B cell (primary cell): ENCODE measurements around the gene C3. TPM values are rescaled to one million over a fixed set of nuclear protein-coding genes. Genes with fewer than 3 reads are reported as not detected.

Experiments used
- ATAC-seq: fragments of 200-7000 bp; cut with Tn5 transposase; one replicate; pipeline ENCODE4 v1.10.0; 2021; ENCODE audit warnings: low read depth, mild to moderate bottlenecking, moderate number of reproducible peaks, moderate library complexity
- CTCF ChIA-PET: fragments of 350-600 bp; sonication (Branson Sonifier 250); formaldehyde crosslinking; loops from one replicate; lab custom pipeline; 2021; ENCODE audit warnings: antibody characterized with exemption, inconsistent platforms; lab: Charles Lee
- POLR2A ChIA-PET: fragments of 350-600 bp; sonication (Branson Sonifier 250); formaldehyde crosslinking; loops from one replicate; lab custom pipeline; 2021; ENCODE audit warnings: antibody characterized with exemption; lab: Charles Lee
- DNase-seq: peaks from one replicate; pipeline ENCODE4 v3.0.0; 2013
- H2AFZ ChIP-seq: 2 replicates; pipeline ENCODE4 v1.6.1; 2012; ENCODE audit warnings: mild to moderate bottlenecking, low read depth, low read length; ENCODE audit not compliant: insufficient read depth, poor library complexity, severe bottlenecking
- H3K27ac ChIP-seq, 2 donors: 1 replicate in 1 of 2; 2 replicates in 1 of 2; pipeline ENCODE4 v1.5.1; 2012 to 2013; ENCODE audit warnings: low read length in 2 of 2, mild to moderate bottlenecking in 2 of 2, moderate library complexity in 1 of 2
- H3K27me3 ChIP-seq, 4 experiments: fragments of 200-600 bp in 1 of 4; sonication (generic) in 1 of 4; replicated peaks in 1 of 4; 1 replicate in 2 of 4; 2 replicates in 2 of 4; pipeline versions ENCODE4 v1.6.1 to v1.7.0; 2013 to 2016; ENCODE audit warnings: low read length in 3 of 4, mild to moderate bottlenecking in 2 of 4, mixed read lengths in 1 of 4, moderate library complexity in 1 of 4; ENCODE audit not compliant: insufficient read depth in 4 of 4, control insufficient read depth in 3 of 4; ENCODE audit errors: control extremely low read depth in 1 of 4
- H3K36me3 ChIP-seq, 2 experiments: replicated peaks in 1 of 2; 1 replicate in 1 of 2; 2 replicates in 1 of 2; pipeline versions ENCODE4 v1.6.1 to v1.7.1; 2013; ENCODE audit warnings: low read length in 1 of 2; ENCODE audit not compliant: insufficient read depth in 2 of 2, control insufficient read depth in 1 of 2; ENCODE audit errors: control extremely low read depth in 1 of 2, extremely low read depth in 1 of 2
- H3K4me1 ChIP-seq, 2 donors: fragments of 200-600 bp in 1 of 2; sonication (generic) in 1 of 2; 1 replicate in 1 of 2; 2 replicates in 1 of 2; pipeline versions ENCODE4 v1.5.1 to v1.6.1; 2013 to 2017; ENCODE audit warnings: low read length in 2 of 2; ENCODE audit not compliant: control insufficient read depth in 2 of 2, insufficient read depth in 2 of 2
- H3K4me2 ChIP-seq: replicated peaks from 2 replicates; pipeline ENCODE3; 2012; ENCODE audit warnings: mild to moderate bottlenecking, low read depth, low read length; ENCODE audit not compliant: poor library complexity, severe bottlenecking
- H3K4me3 ChIP-seq, 5 experiments: fragments of 200-600 bp in 1 of 5; sonication (generic) in 1 of 5; 1 replicate in 3 of 5; 2 replicates in 2 of 5; pipeline versions ENCODE4 v1.5.1 to v1.7.0; 2011 to 2016; ENCODE audit warnings: low read length in 4 of 5, mild to moderate bottlenecking in 4 of 5, low read depth in 2 of 5, control low read depth in 1 of 5, moderate library complexity in 1 of 5; ENCODE audit not compliant: insufficient read depth in 1 of 5; ENCODE audit errors: control extremely low read depth in 1 of 5, extremely low read depth in 1 of 5
- H3K79me2 ChIP-seq: fragments of 200-600 bp; sonication (generic); one replicate; pipeline ENCODE4 v1.6.0; 2016; ENCODE audit warnings: low read length; ENCODE audit not compliant: control insufficient read depth, insufficient read depth
- H3K9ac ChIP-seq: fragments of 200-600 bp; sonication (generic); 2 replicates; pipeline ENCODE4 v1.6.1; 2017; ENCODE audit warnings: mild to moderate bottlenecking, low read length, moderate library complexity
- H3K9me3 ChIP-seq, 3 donors: one replicate each; pipeline versions ENCODE4 v1.6.1 to v1.7.1; 2013; ENCODE audit warnings: low read length in 2 of 3; ENCODE audit not compliant: control insufficient read depth in 2 of 3, insufficient read depth in 1 of 3; ENCODE audit errors: control extremely low read depth in 1 of 3
- H4K20me1 ChIP-seq: 2 replicates; pipeline ENCODE4 v1.6.0; 2012; ENCODE audit warnings: mild to moderate bottlenecking, low read length; ENCODE audit not compliant: insufficient read depth, control insufficient read depth, poor library complexity, severe bottlenecking
- H3K27ac Mint-ChIP-seq: one replicate; pipeline ENCODE4 v1.8.0; 2021; ENCODE audit warnings: mixed read lengths
- H3K27me3 Mint-ChIP-seq: one replicate; pipeline ENCODE4 v1.8.0; 2021; ENCODE audit warnings: mixed read lengths
- H3K4me1 Mint-ChIP-seq: one replicate; pipeline ENCODE4 v1.8.0; 2021; ENCODE audit warnings: mixed read lengths
- H3K4me3 Mint-ChIP-seq: one replicate; pipeline ENCODE4 v1.8.0; 2021; ENCODE audit warnings: mixed read lengths
- H3K9me3 Mint-ChIP-seq: one replicate; pipeline ENCODE4 v1.8.0; 2022; ENCODE audit warnings: mixed read lengths; ENCODE audit not compliant: insufficient read depth
- EZH2 ChIP-seq: IDR thresholded peaks from 2 replicates; pipeline ENCODE4 v1.6.1; 2012; ENCODE audit warnings: borderline replicate concordance, low read depth, mild to moderate bottlenecking, moderate library complexity, low read length; ENCODE audit not compliant: insufficient read depth, poor library complexity, severe bottlenecking
- WGBS: methylation state at CpG from one replicate; pipeline ENCODE4 v1.1.5; 2013; ENCODE audit warnings: missing lambda C conversion rate; ENCODE audit not compliant: insufficient coverage; 5-methylcytosine and 5-hydroxymethylcytosine counted together
- intact Hi-C: fragments of 100-400 bp; cut with micrococcal nuclease; formaldehyde crosslinking; loops from one replicate; pipeline ENCODE4 v1.10.0; 2022
- polyA plus RNA-seq: library from polyadenylated mRNA; depleted of rRNA; stranded (reverse); fragments of >200 nt; gene quantifications from 2 replicates; pipeline ENCODE4 v1.2.3, GENCODE V29; 2012
- total RNA-seq, 2 donors: library from RNA; stranded (reverse); fragments of 120-200 nt in 1 of 2; gene quantifications; 1 replicate in 1 of 2; 2 replicates in 1 of 2; pipeline versions ENCODE4 v1.2.3 to v1.2.4, GENCODE V29; 2013 to 2022
- TF ChIP-seq, protein P1 (sequence below): fragments of 200-600 bp; IDR thresholded peaks from one replicate; pipeline ENCODE4 v1.8.0; 2022; ENCODE audit warnings: antibody characterized with exemption, mild to moderate bottlenecking

The C3 gene
- total and polyA plus RNA-seq, 2 donors (not counting 1 experiment from before 2014, with no cell fraction given) = 0.01 to 0.47 TPM

DNA sequence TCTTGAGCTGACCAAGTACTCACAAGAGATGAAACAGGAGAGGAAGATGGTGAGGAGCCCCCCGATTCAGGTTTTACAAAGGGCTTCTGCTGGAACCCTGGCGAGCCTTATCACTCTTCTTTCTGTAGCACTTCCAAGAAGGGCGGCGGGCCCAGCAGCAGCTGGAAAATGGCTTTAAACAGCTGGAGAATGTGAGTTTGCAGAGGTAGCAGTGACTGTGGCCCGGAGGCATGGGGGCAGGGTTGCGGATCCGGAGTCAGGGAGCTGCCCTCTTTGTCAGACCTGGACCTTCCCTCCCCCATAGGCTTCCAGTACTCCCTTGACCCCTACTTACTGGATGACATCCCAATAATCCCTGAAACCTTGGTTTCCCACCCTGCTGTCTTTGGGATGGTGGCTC lies 22.6 kb upstream of the C3 start:
- Mint-ChIP-seq H3K4me3 (no peak overlapping the region), H3K27ac (peak overlapping the region; percentile 43), H3K4me1 (peaks cover 22% of the 10 kb centered on the region), H3K27me3 (no peaks in the 10 kb centered on the region), H3K9me3 (no peaks in the 10 kb centered on the region)
- Histone ChIP-seq H3K27me3 (no peaks in the 10 kb centered on the region), H2AFZ (no peak overlapping the region), H3K36me3 (peaks cover 0 to 15% of the 10 kb centered on the region in 2 experiments), H3K9me3 (no peaks in the 10 kb centered on the region), H3K4me3 (no peak overlapping the region), H3K4me2 (no peak overlapping the region), H4K20me1 (no peaks in the 10 kb centered on the region), H3K9ac (no peak overlapping the region), H3K4me1 (peaks cover 27 to 33% of the 10 kb centered on the region in 2 donors), H3K79me2 (no peaks in the 10 kb centered on the region), H3K27ac (no peak overlapping the region)
- intact Hi-C loops = no loop called here
- TF ChIP-seq EZH2 = no peak
- TF ChIP-seq, protein P1, sequence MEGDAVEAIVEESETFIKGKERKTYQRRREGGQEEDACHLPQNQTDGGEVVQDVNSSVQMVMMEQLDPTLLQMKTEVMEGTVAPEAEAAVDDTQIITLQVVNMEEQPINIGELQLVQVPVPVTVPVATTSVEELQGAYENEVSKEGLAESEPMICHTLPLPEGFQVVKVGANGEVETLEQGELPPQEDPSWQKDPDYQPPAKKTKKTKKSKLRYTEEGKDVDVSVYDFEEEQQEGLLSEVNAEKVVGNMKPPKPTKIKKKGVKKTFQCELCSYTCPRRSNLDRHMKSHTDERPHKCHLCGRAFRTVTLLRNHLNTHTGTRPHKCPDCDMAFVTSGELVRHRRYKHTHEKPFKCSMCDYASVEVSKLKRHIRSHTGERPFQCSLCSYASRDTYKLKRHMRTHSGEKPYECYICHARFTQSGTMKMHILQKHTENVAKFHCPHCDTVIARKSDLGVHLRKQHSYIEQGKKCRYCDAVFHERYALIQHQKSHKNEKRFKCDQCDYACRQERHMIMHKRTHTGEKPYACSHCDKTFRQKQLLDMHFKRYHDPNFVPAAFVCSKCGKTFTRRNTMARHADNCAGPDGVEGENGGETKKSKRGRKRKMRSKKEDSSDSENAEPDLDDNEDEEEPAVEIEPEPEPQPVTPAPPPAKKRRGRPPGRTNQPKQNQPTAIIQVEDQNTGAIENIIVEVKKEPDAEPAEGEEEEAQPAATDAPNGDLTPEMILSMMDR = no peak
- CTCF ChIA-PET = interaction anchor here (0.7 to 2.5 kb wide), 4 partner anchors 11 to 116 kb away, joined by 3 to 10 read pairs (median 4); partner anchors contain the start of gene VAV1
- ATAC-seq (no peak), DNase-seq (no peak)
- 96% methylated on average over 4 of the region's 7 CpGs for WGBS
- POLR2A ChIA-PET = interaction anchor here (0.7 kb wide), 1 partner anchor 9 kb away, joined by 3 read pairs; no protein-coding TSS in a partner anchor

DNA sequence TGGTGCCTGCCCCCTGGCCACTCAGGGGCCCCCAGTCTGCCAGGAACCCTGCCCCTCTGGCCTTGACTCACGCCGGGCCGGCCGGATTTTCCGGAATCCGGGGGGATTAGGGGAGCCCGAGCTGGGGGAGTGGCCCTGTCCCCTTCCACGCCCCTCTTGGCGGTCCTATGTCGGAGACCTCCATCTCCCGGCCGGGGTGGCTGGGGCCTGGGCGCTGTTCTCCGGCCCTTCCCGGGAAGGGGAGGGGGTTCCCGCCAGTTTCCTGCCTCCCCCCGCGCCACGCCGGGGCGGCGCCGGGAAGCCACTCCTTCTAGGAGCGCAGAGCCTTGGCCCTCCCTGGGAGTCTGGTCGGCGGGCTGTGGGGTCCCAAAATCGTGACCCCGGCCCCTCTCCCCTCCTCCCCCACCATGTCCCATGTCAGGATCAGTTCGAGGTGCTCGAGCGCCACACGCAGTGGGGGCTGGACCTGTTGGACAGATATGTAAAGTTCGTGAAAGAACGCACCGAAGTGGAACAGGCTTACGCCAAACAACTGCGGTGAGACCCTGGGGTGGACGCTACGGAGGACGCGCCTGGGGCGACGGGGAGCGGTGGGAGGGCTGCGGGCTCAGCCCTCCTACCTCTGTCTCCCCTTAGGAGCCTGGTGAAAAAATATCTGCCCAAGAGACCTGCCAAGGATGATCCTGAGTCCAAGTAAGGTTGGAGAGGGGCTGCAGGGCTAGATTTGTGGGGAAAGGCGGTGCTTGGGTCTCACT lies 20.3 kb upstream of the C3 start:
- WGBS = 0% methylated on average over 36 of the region's 46 CpGs
- H3K4me3 Mint-ChIP-seq = peak overlapping the region; percentile 91
- Histone ChIP-seq H3K4me1 (peaks cover 37 to 50% of the 10 kb centered on the region in 2 donors), H3K79me2 (peaks cover 8% of the 10 kb centered on the region), H3K9me3 (no peaks in the 10 kb centered on the region), H3K9ac (peak overlapping the region; percentile 61), H3K36me3 (peaks cover 0 to 7% of the 10 kb centered on the region in 2 experiments), H3K4me3 (peak overlapping the region in 4 of 5 experiments; percentile 55 to 74 (median 63)), H3K4me2 (peak overlapping the region; percentile 89), H2AFZ (peak overlapping the region; percentile 31), H3K27me3 (no peaks in the 10 kb centered on the region), H3K27ac (peak overlapping the region; percentile 64), H4K20me1 (no peaks in the 10 kb centered on the region)
- DNase-seq (peak; percentile 82), ATAC-seq (no peak)
- no peaks in the 10 kb centered on the region for H3K27me3 Mint-ChIP-seq
- CTCF ChIA-PET = interaction anchor here (1.0 to 5.3 kb wide), 4 partner anchors 28 to 123 kb away, joined by 3 to 41 read pairs (median 4); partner anchors contain the start of gene VAV1
- peak overlapping the region; percentile 91 for H3K27ac Mint-ChIP-seq
- H3K4me1 Mint-ChIP-seq = peaks cover 37% of the 10 kb centered on the region
- H3K9me3 Mint-ChIP-seq = no peaks in the 10 kb centered on the region
- intact Hi-C loops = no loop called here
- POLR2A ChIA-PET = interaction anchor here (1.1 to 4.5 kb wide), 2 partner anchors 31 to 62 kb away, joined by 3 to 17 read pairs; partner anchors contain the start of gene VAV1
- no peak for TF ChIP-seq EZH2
- TF ChIP-seq, protein P1 = no peak
